ENCODE measurements around the gene NOP14.

The NOP14 gene

DNA sequence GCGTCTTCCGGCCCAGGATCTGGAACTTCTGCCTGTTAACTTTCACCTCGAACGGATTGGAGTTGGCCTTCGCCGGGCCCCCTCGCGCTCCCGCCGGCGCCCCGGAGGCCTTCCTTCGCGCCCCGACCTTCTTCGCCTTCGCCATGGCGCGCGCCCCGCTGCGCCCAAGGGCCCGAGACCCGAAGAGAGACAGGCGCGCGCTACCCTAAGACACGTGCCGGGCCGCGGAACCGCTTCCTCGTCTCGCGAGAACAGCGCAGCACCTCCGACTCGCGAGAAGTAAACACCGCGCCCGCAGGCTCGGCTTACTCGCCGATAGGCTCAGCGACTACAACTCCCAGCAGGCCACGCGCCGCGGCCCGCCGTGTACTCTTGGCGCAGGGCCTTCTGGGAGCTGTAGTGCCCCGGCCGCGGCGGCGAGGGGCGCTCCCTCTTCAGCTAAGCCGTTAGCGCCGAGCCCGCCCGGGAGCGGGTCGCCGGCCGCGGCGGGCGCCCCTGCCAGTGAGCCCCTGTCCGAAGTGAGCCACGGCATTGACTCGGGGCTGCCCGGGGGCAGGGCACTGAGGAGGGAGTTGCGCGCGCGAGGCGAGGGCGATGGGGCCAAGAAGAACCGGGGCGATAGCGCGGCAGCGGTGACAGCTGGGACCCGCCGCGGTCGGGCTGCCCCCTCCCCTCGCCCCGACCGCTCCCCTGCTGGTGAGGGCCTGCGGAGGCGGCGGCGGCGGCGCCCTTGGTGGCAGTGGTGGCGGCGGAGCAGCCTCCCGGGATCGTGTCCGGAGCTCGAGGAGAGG, at the start of gene NOP14, which contains the start of gene GRK4:
NOP14 (minus strand) TSS at position 232 of the 791 bp plus-strand sequence; CDS start at position 145, 87 bp downstream.
GRK4 (plus strand) TSS at position 397 of the 791 bp plus-strand sequence. CDS start 500 bp downstream, outside the sequence.
- TF ChIP-seq TARDBP (IDR thresholded peaks at IDR 0.05): no peak
- no peak for TF ChIP-seq FOXA1 (IDR thresholded peaks at IDR 0.05)
- TF ChIP-seq, protein P1, sequence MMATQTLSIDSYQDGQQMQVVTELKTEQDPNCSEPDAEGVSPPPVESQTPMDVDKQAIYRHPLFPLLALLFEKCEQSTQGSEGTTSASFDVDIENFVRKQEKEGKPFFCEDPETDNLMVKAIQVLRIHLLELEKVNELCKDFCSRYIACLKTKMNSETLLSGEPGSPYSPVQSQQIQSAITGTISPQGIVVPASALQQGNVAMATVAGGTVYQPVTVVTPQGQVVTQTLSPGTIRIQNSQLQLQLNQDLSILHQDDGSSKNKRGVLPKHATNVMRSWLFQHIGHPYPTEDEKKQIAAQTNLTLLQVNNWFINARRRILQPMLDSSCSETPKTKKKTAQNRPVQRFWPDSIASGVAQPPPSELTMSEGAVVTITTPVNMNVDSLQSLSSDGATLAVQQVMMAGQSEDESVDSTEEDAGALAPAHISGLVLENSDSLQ (IDR thresholded peaks at IDR 0.05): no peak
- TF ChIP-seq ELF4 (IDR thresholded peaks at IDR 0.05): peak; percentile 65; the same call in 1 of the 2 replicates
- TF ChIP-seq HDGF (IDR thresholded peaks at IDR 0.05; ENCODE audit: borderline replicate concordance): no peak
- TF ChIP-seq FOXM1 (IDR thresholded peaks at IDR 0.05; ENCODE audit: borderline replicate concordance): no peak
- TF ChIP-seq SUZ12 (IDR thresholded peaks at IDR 0.05): no peak
- no peak; the same call in 1 of the 2 replicates for TF ChIP-seq SP1 (IDR thresholded peaks at IDR 0.05)
- no peak for TF ChIP-seq CTBP1 (IDR thresholded peaks at IDR 0.05; ENCODE audit: borderline replicate concordance)
- TF ChIP-seq L3MBTL2 (conservative IDR thresholded peaks at IDR 0.05): peak; percentile 99
- TF ChIP-seq ZNF384 (IDR thresholded peaks at IDR 0.05): no peak
- peak; percentile 95 for TF ChIP-seq FOXK2 (IDR thresholded peaks at IDR 0.05)
- ChIA-PET CTCF (interaction anchor here (0.6 to 2.2 kb wide), 4 partner anchors 12 to 125 kb away, joined by 3 to 10 read pairs (median 3); no protein-coding TSS in a partner anchor), POLR2A (interaction anchor here (0.6 to 4.5 kb wide), 21 partner anchors 10 to 722 kb away, joined by 3 to 34 read pairs (median 5); partner anchors contain the start of genes ADD1, HAUS3, POLN and RNF4)
- DNase-seq (ENCODE audit: extremely low spot score): peak; percentile 98

DNA sequence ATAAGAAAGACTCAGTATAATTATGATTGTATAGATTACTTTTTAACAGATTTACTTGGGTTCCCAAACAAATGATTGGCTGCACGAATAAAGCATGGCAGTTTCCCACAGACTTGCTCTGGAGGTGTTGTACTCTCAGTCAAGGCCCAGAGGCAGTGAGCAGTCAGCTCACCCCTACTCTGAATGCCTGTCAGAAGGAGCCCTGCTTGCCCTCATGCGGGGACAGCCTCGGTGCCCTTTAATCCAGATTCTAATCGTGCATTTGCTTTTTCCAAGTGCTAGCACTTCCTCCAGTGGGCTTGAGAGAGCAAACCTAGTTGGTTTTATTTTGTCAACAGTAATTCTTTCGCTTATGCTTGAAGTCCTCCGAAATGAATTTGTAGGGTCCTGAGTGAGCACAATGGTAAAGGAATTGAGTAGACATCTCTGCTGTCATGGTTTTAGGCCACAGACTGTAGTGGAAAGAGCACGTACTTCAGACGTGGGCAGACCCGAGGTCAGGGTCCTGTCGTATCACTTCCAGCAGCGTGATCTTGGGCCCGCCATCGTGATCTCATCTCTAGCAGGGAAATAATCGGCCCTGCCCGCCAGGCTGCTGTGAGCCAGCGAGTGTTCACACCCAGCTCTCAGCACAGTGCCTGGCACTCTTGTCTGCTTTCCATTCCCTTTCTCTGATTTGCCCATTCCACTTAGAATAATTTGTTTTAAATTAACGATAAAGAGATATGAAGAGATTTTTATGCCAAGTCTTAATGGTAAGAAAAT, 48.4 kb upstream of the NOP14 start:
- no peak for DNase-seq (ENCODE audit: extremely low spot score)
- TF ChIP-seq SP1 (IDR thresholded peaks at IDR 0.05): no peak
- TF ChIP-seq CTBP1 (IDR thresholded peaks at IDR 0.05; ENCODE audit: borderline replicate concordance): no peak
- TF ChIP-seq NFRKB (IDR thresholded peaks at IDR 0.05): no peak
- no peak for TF ChIP-seq ARNT (IDR thresholded peaks at IDR 0.05)
- TF ChIP-seq, protein P1 (IDR thresholded peaks at IDR 0.05): no peak
- no peak for TF ChIP-seq ZNF384 (IDR thresholded peaks at IDR 0.05)
- TF ChIP-seq FOXK2 (IDR thresholded peaks at IDR 0.05): no peak
- TF ChIP-seq LEF1 (IDR thresholded peaks at IDR 0.05; ENCODE audit: borderline replicate concordance): no peak
- no peak for TF ChIP-seq SUZ12 (IDR thresholded peaks at IDR 0.05)
- TF ChIP-seq BHLHE40 (IDR thresholded peaks at IDR 0.05; ENCODE audit: borderline replicate concordance): no peak
- TF ChIP-seq FOXM1 (IDR thresholded peaks at IDR 0.05; ENCODE audit: borderline replicate concordance): no peak
- TF ChIP-seq HDGF (IDR thresholded peaks at IDR 0.05; ENCODE audit: borderline replicate concordance): no peak
- TF ChIP-seq ELF4 (IDR thresholded peaks at IDR 0.05): no peak
- no peak for TF ChIP-seq FOXA1 (IDR thresholded peaks at IDR 0.05)
- ChIA-PET CTCF (no interaction called here), POLR2A (no interaction called here)

- POLR2A ChIA-PET: no interaction called here
- CTCF ChIA-PET: no interaction called here
- TF ChIP-seq CTBP1 (IDR thresholded peaks at IDR 0.05; ENCODE audit: borderline replicate concordance): no peak
- TF ChIP-seq SUZ12 (IDR thresholded peaks at IDR 0.05): no peak
- no peak for TF ChIP-seq FOXK2 (IDR thresholded peaks at IDR 0.05)
- no peak for TF ChIP-seq L3MBTL2 (conservative IDR thresholded peaks at IDR 0.05)
- no peak for DNase-seq (ENCODE audit: extremely low spot score)
Observed at GRCh38 chr4:3010998-3011397, 47.8 kb upstream of the NOP14 start.

- CTCF ChIA-PET: interaction anchor here (0.5 kb wide), 1 partner anchor 34 kb away, joined by 3 read pairs; no protein-coding TSS in a partner anchor
- no peak for TF ChIP-seq NFRKB (IDR thresholded peaks at IDR 0.05)
- no peak for TF ChIP-seq SUZ12 (IDR thresholded peaks at IDR 0.05)
- TF ChIP-seq L3MBTL2 (conservative IDR thresholded peaks at IDR 0.05): no peak
- TF ChIP-seq ELF4 (IDR thresholded peaks at IDR 0.05): no peak
- TF ChIP-seq, protein P1 (IDR thresholded peaks at IDR 0.05): no peak
- no peak for TF ChIP-seq CTBP1 (IDR thresholded peaks at IDR 0.05; ENCODE audit: borderline replicate concordance)
- POLR2A ChIA-PET: no interaction called here
- no peak for DNase-seq (ENCODE audit: extremely low spot score)
Observed at GRCh38 chr4:3010577-3010976, 47.4 kb upstream of the NOP14 start.

DNA sequence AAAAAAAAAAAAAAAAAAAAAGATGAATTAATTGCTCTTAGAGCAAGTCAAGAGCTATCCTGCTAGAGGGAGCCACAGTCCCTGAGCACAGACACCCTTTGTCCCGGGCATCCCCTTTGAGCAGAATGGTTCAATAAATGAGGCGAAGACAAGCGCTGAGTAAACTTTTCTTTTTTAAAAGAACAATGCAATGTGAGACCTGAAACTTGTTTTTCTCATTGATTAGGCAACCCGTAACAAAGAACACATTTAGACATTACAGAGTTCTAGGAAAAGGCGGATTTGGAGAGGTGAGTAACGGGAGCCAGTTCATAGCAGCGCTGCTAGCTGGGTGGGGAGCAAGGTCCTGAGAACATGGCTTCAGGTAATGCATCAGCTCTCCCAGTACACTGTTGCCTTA, 46.2 kb upstream of the NOP14 start:
- ChIA-PET CTCF (interaction anchor here (0.6 to 1.1 kb wide), 2 partner anchors 13 to 472 kb away, joined by 3 to 8 read pairs; no protein-coding TSS in a partner anchor), POLR2A (no interaction called here)
- DNase-seq (ENCODE audit: extremely low spot score): no peak
- no peak for TF ChIP-seq SUZ12 (IDR thresholded peaks at IDR 0.05)
- peak; percentile 82 for TF ChIP-seq ZNF384 (IDR thresholded peaks at IDR 0.05)

DNA sequence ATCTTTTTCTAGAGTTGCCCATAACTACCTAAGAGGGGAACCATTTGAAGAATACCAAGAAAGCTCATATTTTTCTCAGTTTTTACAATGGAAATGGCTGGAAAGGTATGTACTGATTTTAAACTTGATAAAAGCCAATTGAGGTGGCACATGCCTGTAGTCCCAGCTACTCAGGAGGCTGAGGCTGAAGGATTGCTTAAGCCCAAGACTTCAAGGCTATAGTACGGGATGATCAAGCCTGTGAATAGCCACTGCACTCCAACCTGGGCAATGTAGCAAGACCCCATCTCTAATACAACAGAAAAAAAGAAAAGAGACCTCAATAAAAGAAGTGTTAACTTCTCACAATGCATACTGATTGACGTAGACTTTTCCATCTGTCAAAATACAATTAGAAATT, 44.5 kb upstream of the NOP14 start:
- TF ChIP-seq FOXK2 (IDR thresholded peaks at IDR 0.05) (no peak), FOXM1 (IDR thresholded peaks at IDR 0.05; ENCODE audit: borderline replicate concordance) (no peak), NFRKB (IDR thresholded peaks at IDR 0.05) (no peak), LEF1 (IDR thresholded peaks at IDR 0.05; ENCODE audit: borderline replicate concordance) (no peak), TARDBP (IDR thresholded peaks at IDR 0.05) (no peak), CTBP1 (IDR thresholded peaks at IDR 0.05; ENCODE audit: borderline replicate concordance) (no peak), HDGF (IDR thresholded peaks at IDR 0.05; ENCODE audit: borderline replicate concordance) (no peak), ZNF384 (IDR thresholded peaks at IDR 0.05) (no peak), SUZ12 (IDR thresholded peaks at IDR 0.05) (no peak), SP1 (IDR thresholded peaks at IDR 0.05) (no peak), BHLHE40 (IDR thresholded peaks at IDR 0.05; ENCODE audit: borderline replicate concordance) (no peak), L3MBTL2 (conservative IDR thresholded peaks at IDR 0.05) (no peak), FOXA1 (IDR thresholded peaks at IDR 0.05) (no peak), ELF4 (IDR thresholded peaks at IDR 0.05) (no peak), ARNT (IDR thresholded peaks at IDR 0.05) (no peak)
- TF ChIP-seq, protein P1 (IDR thresholded peaks at IDR 0.05): no peak
- DNase-seq (ENCODE audit: extremely low spot score): no peak
- CTCF ChIA-PET: no interaction called here
- POLR2A ChIA-PET: no interaction called here
